OCI-LY7 (cell line): ENCODE measurements around the gene PSMD4.

ENCODE experiments used
- CTCF ChIP-seq: fragments of 200-600 bp; sonication (generic); conservative IDR thresholded peaks from 2 replicates; pipeline ENCODE4 v1.5.1; 2014; ENCODE audit warnings: mild to moderate bottlenecking, antibody characterized with exemption, low read length, moderate library complexity, mixed read lengths
- EZH2phosphoT487 ChIP-seq: fragments of 200-600 bp; sonication (generic); IDR thresholded peaks from 2 replicates; pipeline ENCODE4 v1.6.1; 2018; ENCODE audit warnings: low read depth, borderline replicate concordance, mild to moderate bottlenecking, mixed run types, antibody characterized with exemption, low read length, moderate library complexity, mixed read lengths

- TF ChIP-seq CTCF (no peak), EZH2phosphoT487 (no peak)
Observed at GRCh38 chr1:151281969-151282882, 27.7 kb downstream of the PSMD4 start, which contains the start of gene ZNF687.
